ENCODE measurements around the gene ADCY6. TPM values are rescaled to one million over a fixed set of nuclear protein-coding genes. Genes with fewer than 3 reads are reported as not detected.

ADCY6 gene
- total and polyA plus RNA-seq, 2 of the 4 experiments (the other 2 are of a cell fraction) = 18.5 to 34.4 TPM

GRCh38 chr12:48768736-48769135 lies 20.2 kb downstream of the ADCY6 start:
- H3K56ac ChIP-seq (ENCODE audit: extremely low read depth, insufficient read depth, low read length) = no peak overlapping the region
- no peak overlapping the region for H3K4me2 ChIP-seq (ENCODE audit: low read depth, low read length)
- H3K27ac ChIP-seq (ENCODE audit: insufficient read depth, low read length) = no peak overlapping the region
- no peak overlapping the region for H2BK120ac ChIP-seq (ENCODE audit: low read depth, low read length)
- peaks cover 66% of the 10 kb centered on the region for H3K36me3 ChIP-seq (ENCODE audit: control insufficient read depth, insufficient read depth, low read length)
- intact Hi-C loops (cut with micrococcal nuclease) (no loop called here), dilution Hi-C loops (cut with HindIII; ENCODE audit: low sequenced_read_pairs, unreplicated experiment) (no loop called here), in situ Hi-C loops (cut with MboI; ENCODE audit: low sequenced_read_pairs) (no loop called here)
- H3K9me1 ChIP-seq (ENCODE audit: insufficient read depth, low read length) = peaks cover 21% of the 10 kb centered on the region
- ChIA-PET POLR2A (ENCODE audit: unreplicated experiment) (no interaction called here), CTCF (no interaction called here)
- no peak overlapping the region for H3K9ac ChIP-seq (ENCODE audit: low read depth, low read length)
- H3K79me1 ChIP-seq (ENCODE audit: low read depth in 1 of 2, low read length in 2 of 2) = peaks cover 0 to 8% of the 10 kb centered on the region in 2 experiments; a peak in 1 of 4 replicates
- no peak overlapping the region for H2AK9ac ChIP-seq (replicated peaks; ENCODE audit: low read depth, low read length, poor library complexity)
- no peak overlapping the region for H4K91ac ChIP-seq (ENCODE audit: insufficient read depth, low read depth, low read length)
- H3K4ac ChIP-seq (ENCODE audit: low read depth, low read length) = no peak overlapping the region
- H2BK15ac ChIP-seq (ENCODE audit: low read depth, low read length) = no peak overlapping the region
- ATAC-seq (ENCODE audit: low read depth) = no peak
- H3K9me3 ChIP-seq (ENCODE audit: control insufficient read depth, insufficient read depth, low read length) = no peaks in the 10 kb centered on the region
- H4K20me1 ChIP-seq (ENCODE audit: insufficient read depth, low read length) = peaks cover 11% of the 10 kb centered on the region; the same call in 1 of the 2 replicates
- peaks cover 7% of the 10 kb centered on the region; the same call in 1 of the 2 replicates for H3K4me1 ChIP-seq (ENCODE audit: control insufficient read depth, insufficient read depth, low read length)
- no peak overlapping the region for H3K4me3 ChIP-seq (ENCODE audit: insufficient read depth, low read depth, low read length)
- no peak overlapping the region for H3K14ac ChIP-seq (replicated peaks; ENCODE audit: low read depth, low read length)
- no TSS peak for BruUV-seq (replicated peaks)
- H2AFZ ChIP-seq (replicated peaks; ENCODE audit: low read length, poor library complexity) = no peak overlapping the region
- H2AK5ac ChIP-seq (ENCODE audit: low read depth, low read length) = no peak overlapping the region
- H2BK5ac ChIP-seq (ENCODE audit: low read depth, low read length, poor library complexity, severe bottlenecking) = no peak overlapping the region
- H3K23ac ChIP-seq (ENCODE audit: low read depth, low read length) = no peak overlapping the region
- DNase-seq = no peak
- no peak overlapping the region for H2BK20ac ChIP-seq (ENCODE audit: low read depth, low read length)
- no peak overlapping the region for H4K5ac ChIP-seq (ENCODE audit: low read depth, low read length)
- H3K18ac ChIP-seq (ENCODE audit: low read depth, low read length) = no peak overlapping the region
- no peaks in the 10 kb centered on the region for H3K27me3 ChIP-seq (ENCODE audit: control insufficient read depth, insufficient read depth, low read length)
- 96% methylated on average over 6 of the region's 9 CpGs; no CpG with 5 or more reads in 1 of the 2 experiments for WGBS, 2 experiments (ENCODE audit: extremely low coverage in 2 of 2, insufficient read length in 1 of 2)
- TF ChIP-seq BHLHE40 (IDR thresholded peaks at IDR 0.05; ENCODE audit: low read depth, low read length) (no peak), MAFK (IDR thresholded peaks at IDR 0.05; ENCODE audit: low read depth, low read length) (no peak), POLR2A (IDR thresholded peaks at IDR 0.05; ENCODE audit: low read depth, low read length) (no peak), USF2 (IDR thresholded peaks at IDR 0.05; ENCODE audit: low read depth, low read length) (no peak), SMC3 (IDR thresholded peaks at IDR 0.05; ENCODE audit: low read depth, low read length) (no peak), FOS (IDR thresholded peaks at IDR 0.05; ENCODE audit: low read depth, low read length) (no peak), RCOR1 (IDR thresholded peaks at IDR 0.05; ENCODE audit: insufficient replicate concordance, low read length) (no peak), ELK1 (IDR thresholded peaks at IDR 0.05; ENCODE audit: borderline replicate concordance, low read depth, low read length) (no peak), CTCF (conservative IDR thresholded peaks at IDR 0.05; ENCODE audit: low read depth, low read length) (no peak)
- no peak overlapping the region for H4K8ac ChIP-seq (ENCODE audit: low read depth in 2 of 2, low read length in 2 of 2)

Measured in IMR-90 (cell line).